ENCODE measurements around the gene PIWIL1. TPM values are rescaled to one million over a fixed set of nuclear protein-coding genes. Genes with fewer than 3 reads are reported as not detected.

PIWIL1 gene
- total RNA-seq, 4 donors from 2014 or later = not detected

DNA sequence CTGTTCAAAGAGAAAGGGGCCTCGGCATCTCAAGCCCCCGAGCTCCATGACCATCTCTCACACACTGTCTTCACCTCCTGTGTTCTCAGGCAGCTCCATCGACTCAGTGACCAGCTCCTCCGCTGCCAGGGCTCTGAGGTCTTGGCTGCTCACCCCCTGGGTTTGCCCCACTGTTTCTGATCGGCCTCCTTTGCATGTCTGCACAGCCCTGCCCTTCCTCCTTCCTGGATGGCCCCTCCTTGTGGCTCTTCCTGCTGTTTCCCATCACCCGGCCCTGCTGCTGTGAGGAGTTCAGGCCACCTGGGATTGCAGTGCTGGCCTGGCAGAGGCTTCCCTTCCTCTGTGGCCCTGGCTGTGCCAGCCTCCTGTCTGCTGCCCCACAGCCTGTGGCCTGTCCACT is 38.1 kb upstream of the PIWIL1 start:
- TF ChIP-seq POLR2A (IDR thresholded peaks at IDR 0.05) = no peak
- TF ChIP-seq, protein P1, sequence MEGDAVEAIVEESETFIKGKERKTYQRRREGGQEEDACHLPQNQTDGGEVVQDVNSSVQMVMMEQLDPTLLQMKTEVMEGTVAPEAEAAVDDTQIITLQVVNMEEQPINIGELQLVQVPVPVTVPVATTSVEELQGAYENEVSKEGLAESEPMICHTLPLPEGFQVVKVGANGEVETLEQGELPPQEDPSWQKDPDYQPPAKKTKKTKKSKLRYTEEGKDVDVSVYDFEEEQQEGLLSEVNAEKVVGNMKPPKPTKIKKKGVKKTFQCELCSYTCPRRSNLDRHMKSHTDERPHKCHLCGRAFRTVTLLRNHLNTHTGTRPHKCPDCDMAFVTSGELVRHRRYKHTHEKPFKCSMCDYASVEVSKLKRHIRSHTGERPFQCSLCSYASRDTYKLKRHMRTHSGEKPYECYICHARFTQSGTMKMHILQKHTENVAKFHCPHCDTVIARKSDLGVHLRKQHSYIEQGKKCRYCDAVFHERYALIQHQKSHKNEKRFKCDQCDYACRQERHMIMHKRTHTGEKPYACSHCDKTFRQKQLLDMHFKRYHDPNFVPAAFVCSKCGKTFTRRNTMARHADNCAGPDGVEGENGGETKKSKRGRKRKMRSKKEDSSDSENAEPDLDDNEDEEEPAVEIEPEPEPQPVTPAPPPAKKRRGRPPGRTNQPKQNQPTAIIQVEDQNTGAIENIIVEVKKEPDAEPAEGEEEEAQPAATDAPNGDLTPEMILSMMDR (IDR thresholded peaks at IDR 0.05) = no peak
- H3K27me3 ChIP-seq = no peaks in the 10 kb centered on the region

DNA sequence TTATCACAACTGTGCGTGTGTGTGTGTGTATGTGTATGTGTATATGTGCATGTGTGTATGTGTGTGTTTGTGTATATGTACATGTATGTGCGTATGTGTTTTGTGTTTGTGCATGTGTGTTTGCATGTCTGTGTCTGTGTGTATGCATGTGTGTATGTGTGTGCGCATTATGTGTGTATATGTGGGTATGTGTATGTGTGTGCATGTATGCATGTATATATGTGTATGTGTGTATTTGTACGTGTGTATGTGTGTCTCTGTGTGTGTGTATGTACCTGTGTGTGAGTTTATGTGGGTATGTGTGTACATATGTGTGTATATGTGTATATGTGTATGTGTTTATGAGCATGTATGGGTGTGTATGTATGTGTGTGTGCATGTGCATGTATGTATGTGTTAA is 37.6 kb upstream of the PIWIL1 start:
- Histone ChIP-seq H3K9me3 (no peaks in the 10 kb centered on the region), H3K27me3 (no peaks in the 10 kb centered on the region), H3K36me3 (no peaks in the 10 kb centered on the region), H3K4me1 (no peaks in the 10 kb centered on the region), H3K4me3 (no peak overlapping the region), H3K27ac (no peak overlapping the region)
- no peak for TF ChIP-seq POLR2A (IDR thresholded peaks at IDR 0.05)
- TF ChIP-seq, protein P1 (IDR thresholded peaks at IDR 0.05) = no peak
- DNase-seq = no peak

More for the DNA sequence above, 38.1 kb upstream of the PIWIL1 start:
- DNase-seq = no peak
- no peaks in the 10 kb centered on the region for H3K4me1 ChIP-seq
- H3K27ac ChIP-seq = no peak overlapping the region
- no peak overlapping the region for H3K4me3 ChIP-seq
- no peaks in the 10 kb centered on the region for H3K36me3 ChIP-seq
- no peaks in the 10 kb centered on the region for H3K9me3 ChIP-seq

DNA sequence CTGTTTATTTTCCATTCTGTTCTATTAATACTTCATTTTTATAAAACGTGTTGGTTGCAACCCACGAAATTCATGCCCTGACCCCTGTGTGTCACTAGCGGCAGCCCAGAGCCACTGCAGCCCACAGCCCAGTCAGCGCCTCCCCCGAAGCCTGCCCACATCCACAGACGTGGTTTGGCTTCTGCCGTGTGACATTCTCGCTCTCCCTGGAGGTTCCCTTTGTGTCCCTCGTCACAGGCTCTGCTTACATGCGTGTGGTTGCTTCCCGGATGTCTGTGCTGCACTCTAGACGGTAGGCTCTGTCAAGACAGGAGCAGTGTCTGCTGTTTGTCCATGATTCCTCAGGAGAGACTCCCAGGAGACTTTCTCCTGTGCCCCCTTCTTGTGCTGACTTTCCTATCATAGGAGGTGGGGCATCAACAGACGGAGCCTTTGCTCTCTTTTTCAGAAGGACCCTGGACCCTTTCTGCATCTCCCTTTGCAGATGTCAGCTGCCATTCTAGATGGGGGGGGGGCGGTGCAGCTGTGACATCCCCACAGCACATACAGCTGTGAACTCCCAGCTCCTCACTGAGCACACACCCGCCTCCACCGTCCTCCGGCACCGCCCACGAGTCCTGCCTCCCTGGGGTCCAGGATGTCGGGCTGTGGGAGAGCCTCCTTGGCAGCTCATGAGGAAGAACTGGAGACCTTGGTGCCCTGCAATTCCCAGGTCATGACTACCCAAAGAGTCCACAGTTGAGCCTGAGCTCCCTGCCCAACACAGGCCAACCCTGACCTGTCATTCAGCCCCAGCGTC is 36.8 kb upstream of the PIWIL1 start:
- Histone ChIP-seq H3K4me1 (no peaks in the 10 kb centered on the region), H3K4me3 (no peak overlapping the region), H3K27ac (no peak overlapping the region), H3K27me3 (no peaks in the 10 kb centered on the region), H3K36me3 (no peaks in the 10 kb centered on the region), H3K9me3 (no peaks in the 10 kb centered on the region)
- DNase-seq = no peak
- TF ChIP-seq, protein P1 (IDR thresholded peaks at IDR 0.05) = no peak
- no peak for TF ChIP-seq POLR2A (IDR thresholded peaks at IDR 0.05)

DNA sequence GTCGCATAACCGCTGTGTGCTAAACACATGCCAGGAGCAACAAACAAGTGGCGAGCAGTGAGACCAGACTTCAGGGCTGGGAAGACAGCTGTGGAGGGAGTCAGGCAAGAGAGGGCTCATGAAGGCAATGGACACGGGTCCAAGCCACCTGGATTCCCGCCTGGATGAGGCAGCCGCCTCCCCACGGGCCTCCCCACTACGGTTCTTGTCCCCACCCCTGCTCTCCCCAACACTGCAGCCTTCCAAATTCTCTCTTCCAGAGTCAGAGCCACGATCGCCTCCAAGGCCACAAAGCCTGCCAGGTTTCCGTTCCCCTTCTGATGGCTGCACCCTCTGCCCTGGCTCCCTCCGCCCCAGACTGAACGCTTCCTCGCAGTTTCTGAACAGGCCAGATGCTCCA is 36.1 kb upstream of the PIWIL1 start:
- DNase-seq = no peak
- H3K4me3 ChIP-seq = no peak overlapping the region
- no peak overlapping the region for H3K27ac ChIP-seq
- no peaks in the 10 kb centered on the region for H3K27me3 ChIP-seq
- no peaks in the 10 kb centered on the region for H3K36me3 ChIP-seq
- H3K9me3 ChIP-seq = no peaks in the 10 kb centered on the region
- H3K4me1 ChIP-seq = no peaks in the 10 kb centered on the region
- TF ChIP-seq, protein P1 (IDR thresholded peaks at IDR 0.05) = no peak
- TF ChIP-seq POLR2A (IDR thresholded peaks at IDR 0.05) = no peak

DNA sequence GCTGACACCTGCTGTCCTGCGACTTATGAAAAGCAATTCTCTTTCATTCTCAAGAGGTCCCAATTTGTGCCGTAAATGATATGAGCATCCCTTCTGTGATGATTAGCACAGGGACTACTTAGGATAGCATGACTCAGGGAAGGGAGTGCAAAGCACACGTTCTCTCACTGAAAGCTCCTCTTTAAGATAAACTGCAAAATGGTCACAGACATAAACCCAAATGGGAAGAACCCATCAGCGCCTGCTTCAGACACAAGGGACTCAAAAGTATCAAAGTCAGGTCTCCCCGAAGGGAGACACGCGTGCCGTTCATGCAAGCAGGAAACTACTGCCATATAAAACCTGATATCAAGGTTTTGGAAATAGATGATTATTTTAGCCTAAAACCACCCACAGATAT is 33.9 kb upstream of the PIWIL1 start:
- H3K9me3 ChIP-seq = no peaks in the 10 kb centered on the region

More for the DNA sequence above, 33.9 kb upstream of the PIWIL1 start:
- TF ChIP-seq, protein P1 (IDR thresholded peaks at IDR 0.05) = no peak
- TF ChIP-seq POLR2A (IDR thresholded peaks at IDR 0.05) = no peak
- Histone ChIP-seq H3K4me1 (no peaks in the 10 kb centered on the region), H3K27ac (no peak overlapping the region), H3K4me3 (no peak overlapping the region), H3K36me3 (no peaks in the 10 kb centered on the region), H3K27me3 (no peaks in the 10 kb centered on the region)
- no peak for DNase-seq
